H9 (cell line): ENCODE results near the gene LCE3E. TPM values are rescaled to one million over a fixed set of nuclear protein-coding genes. Genes with fewer than 3 reads are reported as not detected.

Experiments used
- DNase-seq: peaks from one replicate; pipeline ENCODE4 v3.0.0-alpha.2; 2017
- H2AFZ ChIP-seq: one replicate; pipeline ENCODE4 v1.6.1; 2013; ENCODE audit warnings: mild to moderate bottlenecking, low read length, control low read depth, moderate library complexity
- H2AK5ac ChIP-seq: 2 replicates; pipeline ENCODE4 v1.6.1; 2013; ENCODE audit warnings: low read length, control low read depth, mixed read lengths; ENCODE audit not compliant: insufficient read length
- H2BK120ac ChIP-seq: one replicate; pipeline ENCODE4 v1.6.1; 2013; ENCODE audit warnings: low read depth, mild to moderate bottlenecking, low read length, control low read depth, inconsistent platforms; ENCODE audit not compliant: poor library complexity, severe bottlenecking
- H2BK12ac ChIP-seq: 2 replicates; pipeline ENCODE4 v1.6.1; 2013; ENCODE audit warnings: low read length, control low read depth, mixed read lengths, low read depth; ENCODE audit not compliant: insufficient read length
- H2BK15ac ChIP-seq: 2 replicates; pipeline ENCODE4 v1.6.1; 2013; ENCODE audit warnings: low read depth, low read length, control low read depth
- H2BK20ac ChIP-seq: one replicate; pipeline ENCODE4 v1.6.1; 2013; ENCODE audit warnings: low read depth, mild to moderate bottlenecking, low read length, control low read depth, inconsistent platforms; ENCODE audit not compliant: poor library complexity, severe bottlenecking
- H2BK5ac ChIP-seq: 2 replicates; pipeline ENCODE4 v1.6.1; 2013; ENCODE audit warnings: low read length, control low read depth, mixed read lengths; ENCODE audit not compliant: insufficient read length
- H3K14ac ChIP-seq: 2 replicates; pipeline ENCODE4 v1.6.1; 2013; ENCODE audit warnings: low read length, control low read depth; ENCODE audit not compliant: insufficient read depth
- H3K18ac ChIP-seq: 2 replicates; pipeline ENCODE4 v1.6.1; 2013; ENCODE audit warnings: low read depth, mild to moderate bottlenecking, mixed read lengths, low read length, control low read depth; ENCODE audit not compliant: insufficient read length
- H3K23ac ChIP-seq: 2 replicates; pipeline ENCODE4 v1.6.1; 2013; ENCODE audit warnings: low read length, control low read depth, mixed read lengths, low read depth; ENCODE audit not compliant: insufficient read length
- H3K23me2 ChIP-seq: 2 replicates; pipeline ENCODE4 v1.6.1; 2013; ENCODE audit warnings: low read depth, mild to moderate bottlenecking, mixed read lengths, low read length, control low read depth; ENCODE audit not compliant: insufficient read length, poor library complexity, severe bottlenecking
- H3K27ac ChIP-seq: 2 replicates; pipeline ENCODE4 v1.5.1; 2013; ENCODE audit warnings: low read length, control low read depth, mixed read lengths, low read depth; ENCODE audit not compliant: insufficient read length
- H3K27me3 ChIP-seq: 2 replicates; pipeline ENCODE4 v1.6.1; 2013; ENCODE audit warnings: low read length, control low read depth, inconsistent platforms; ENCODE audit not compliant: insufficient read depth
- H3K4ac ChIP-seq: 2 replicates; pipeline ENCODE4 v1.6.1; 2013; ENCODE audit warnings: low read depth, mild to moderate bottlenecking, control low read depth, inconsistent platforms, low read length, moderate library complexity
- H3K4me1 ChIP-seq: 2 replicates; pipeline ENCODE4 v1.6.1; 2013; ENCODE audit warnings: low read length, control low read depth, inconsistent platforms; ENCODE audit not compliant: insufficient read depth
- H3K4me2 ChIP-seq: 2 replicates; pipeline ENCODE4 v1.6.1; 2013; ENCODE audit warnings: low read length, control low read depth, mixed read lengths; ENCODE audit not compliant: insufficient read length, insufficient read depth
- H3K56ac ChIP-seq: 2 replicates; pipeline ENCODE4 v1.6.1; 2013; ENCODE audit warnings: low read depth, mild to moderate bottlenecking, mixed read lengths, low read length, control low read depth; ENCODE audit not compliant: insufficient read length
- H3K79me1 ChIP-seq: 2 replicates; pipeline ENCODE4 v1.6.1; 2013; ENCODE audit warnings: low read depth, mild to moderate bottlenecking, moderate library complexity, low read length, control low read depth, inconsistent platforms; ENCODE audit not compliant: insufficient read depth, poor library complexity, severe bottlenecking
- H3K79me2 ChIP-seq: 2 replicates; pipeline ENCODE4 v1.6.1; 2013; ENCODE audit warnings: low read length, control low read depth, inconsistent platforms; ENCODE audit not compliant: insufficient read depth
- H3K9ac ChIP-seq: 2 replicates; pipeline ENCODE4 v1.6.1; 2013; ENCODE audit warnings: low read length, control low read depth, mixed read lengths; ENCODE audit not compliant: insufficient read length; ENCODE audit errors: extremely low read depth
- H3K9me3 ChIP-seq: one replicate; pipeline ENCODE4 v1.6.1; 2013; ENCODE audit warnings: low read depth, low read length, inconsistent platforms; ENCODE audit not compliant: control insufficient read depth
- H3T11ph ChIP-seq: one replicate; pipeline ENCODE4 v1.6.1; 2013; ENCODE audit warnings: mild to moderate bottlenecking, low read length, control low read depth, inconsistent platforms
- H4K20me1 ChIP-seq: one replicate; pipeline ENCODE4 v1.6.1; 2013; ENCODE audit not compliant: control insufficient read depth, insufficient read length, insufficient read depth
- H4K5ac ChIP-seq: 2 replicates; pipeline ENCODE4 v1.6.1; 2013; ENCODE audit warnings: low read depth, mild to moderate bottlenecking, mixed read lengths, low read length, control low read depth; ENCODE audit not compliant: insufficient read length
- H4K8ac ChIP-seq: replicated peaks from 2 replicates; pipeline ENCODE4 v1.6.1; 2013; ENCODE audit warnings: low read length, control low read depth, mixed read lengths, low read depth; ENCODE audit not compliant: insufficient read length
- H4K91ac ChIP-seq: 2 replicates; pipeline ENCODE4 v1.6.1; 2013; ENCODE audit warnings: low read depth, mild to moderate bottlenecking, moderate library complexity, mixed read lengths, low read length, control low read depth; ENCODE audit not compliant: insufficient read length
- H3K27ac Mint-ChIP-seq, 3 experiments: 2 replicates in 2 of 3; 3 replicates in 1 of 3; pipeline ENCODE4 v1.8.0; 2020 to 2021; ENCODE audit warnings: mixed read lengths in 3 of 3, mild to moderate bottlenecking in 1 of 3, moderate library complexity in 1 of 3
- H3K27me3 Mint-ChIP-seq: 2 replicates; pipeline ENCODE4 v1.8.0; 2021; ENCODE audit warnings: low read depth, mild to moderate bottlenecking, moderate library complexity, mixed read lengths
- H3K36me3 Mint-ChIP-seq, 3 experiments: 2 replicates in 2 of 3; 3 replicates in 1 of 3; pipeline ENCODE4 v1.8.0; 2020 to 2021; ENCODE audit warnings: low read depth in 3 of 3, mixed read lengths in 3 of 3; ENCODE audit not compliant: insufficient read depth in 1 of 3
- H3K4me1 Mint-ChIP-seq, 2 experiments: 2 replicates each; pipeline ENCODE4 v1.8.0; 2020; ENCODE audit warnings: mixed read lengths in 2 of 2
- H3K4me3 Mint-ChIP-seq, 2 experiments: 2 replicates in 1 of 2; 3 replicates in 1 of 2; pipeline ENCODE4 v1.8.0; 2020 to 2021; ENCODE audit warnings: mild to moderate bottlenecking in 2 of 2, mixed read lengths in 2 of 2, moderate library complexity in 1 of 2
- H3K9me3 Mint-ChIP-seq, 2 experiments: 2 replicates in 1 of 2; 3 replicates in 1 of 2; pipeline ENCODE4 v1.8.0; 2020; ENCODE audit warnings: mild to moderate bottlenecking in 2 of 2, mixed read lengths in 2 of 2, moderate library complexity in 1 of 2
- WGBS: extraction: QIAGEN DNeasy Blood & Tissue Kit; methylation state at CpG from one replicate; pipeline ENCODE4 v1.1.7; 2013; ENCODE audit warnings: missing lambda C conversion rate, low lambda C conversion rate, mixed read lengths; ENCODE audit not compliant: insufficient read length; ENCODE audit errors: extremely low coverage; 5-methylcytosine and 5-hydroxymethylcytosine counted together
- total RNA-seq: library from RNA; stranded (reverse); gene quantifications from 2 replicates; pipeline ENCODE4 v1.2.1, GENCODE V29; 2021
- TF ChIP-seq, protein P1 (sequence below): fragments of 200-600 bp; sonication (generic); conservative IDR thresholded peaks from 3 replicates; pipeline ENCODE4 v1.8.0; 2021; ENCODE audit warnings: antibody characterized with exemption, mild to moderate bottlenecking

The LCE3E gene
- total RNA-seq, 1 experiment from 2014 or later = not detected

DNA sequence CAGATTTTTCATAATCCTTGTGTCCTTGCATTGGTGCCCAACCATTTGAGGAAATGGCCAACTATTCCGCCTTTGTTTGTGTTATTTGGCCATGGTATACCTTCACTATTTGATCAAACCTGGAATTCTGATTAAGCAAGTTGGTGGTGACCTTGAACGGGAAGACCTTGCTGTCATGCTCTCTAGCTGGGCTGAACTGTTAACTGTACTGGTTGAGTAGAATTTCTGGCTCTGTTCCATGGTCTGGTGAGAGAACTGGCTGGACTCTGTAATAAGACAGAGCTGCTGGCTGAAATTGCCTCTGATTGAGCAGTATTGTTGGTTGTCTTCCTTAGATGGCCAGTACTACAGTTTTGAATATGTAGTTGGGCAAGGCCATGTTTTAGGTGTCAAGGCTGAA is 30.4 kb upstream of the LCE3E start:
- H3K36me3 Mint-ChIP-seq = peaks cover 0 to 2% (median 1%) of the 10 kb centered on the region in 3 experiments; a peak in 3 of 7 replicates
- no CpG with 5 or more reads among the region's 2 CpGs for WGBS
- no peak overlapping the region for H3K27ac ChIP-seq

More for the DNA sequence above, 30.4 kb upstream of the LCE3E start:
- TF ChIP-seq, protein P1, sequence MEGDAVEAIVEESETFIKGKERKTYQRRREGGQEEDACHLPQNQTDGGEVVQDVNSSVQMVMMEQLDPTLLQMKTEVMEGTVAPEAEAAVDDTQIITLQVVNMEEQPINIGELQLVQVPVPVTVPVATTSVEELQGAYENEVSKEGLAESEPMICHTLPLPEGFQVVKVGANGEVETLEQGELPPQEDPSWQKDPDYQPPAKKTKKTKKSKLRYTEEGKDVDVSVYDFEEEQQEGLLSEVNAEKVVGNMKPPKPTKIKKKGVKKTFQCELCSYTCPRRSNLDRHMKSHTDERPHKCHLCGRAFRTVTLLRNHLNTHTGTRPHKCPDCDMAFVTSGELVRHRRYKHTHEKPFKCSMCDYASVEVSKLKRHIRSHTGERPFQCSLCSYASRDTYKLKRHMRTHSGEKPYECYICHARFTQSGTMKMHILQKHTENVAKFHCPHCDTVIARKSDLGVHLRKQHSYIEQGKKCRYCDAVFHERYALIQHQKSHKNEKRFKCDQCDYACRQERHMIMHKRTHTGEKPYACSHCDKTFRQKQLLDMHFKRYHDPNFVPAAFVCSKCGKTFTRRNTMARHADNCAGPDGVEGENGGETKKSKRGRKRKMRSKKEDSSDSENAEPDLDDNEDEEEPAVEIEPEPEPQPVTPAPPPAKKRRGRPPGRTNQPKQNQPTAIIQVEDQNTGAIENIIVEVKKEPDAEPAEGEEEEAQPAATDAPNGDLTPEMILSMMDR = no peak
- Histone ChIP-seq H3K4ac (no peak overlapping the region), H3K9me3 (peaks cover 36% of the 10 kb centered on the region), H3T11ph (no peak overlapping the region), H4K91ac (no peak overlapping the region), H2AFZ (no peak overlapping the region), H3K56ac (no peak overlapping the region), H2AK5ac (no peak overlapping the region), H4K20me1 (no peaks in the 10 kb centered on the region), H4K5ac (no peak overlapping the region), H2BK5ac (no peak overlapping the region), H3K9ac (no peak overlapping the region), H3K27me3 (no peaks in the 10 kb centered on the region), H3K4me2 (no peak overlapping the region), H2BK15ac (no peak overlapping the region), H2BK20ac (no peak overlapping the region), H3K79me2 (no peaks in the 10 kb centered on the region), H3K79me1 (no peaks in the 10 kb centered on the region), H4K8ac (no peak overlapping the region), H3K23ac (no peak overlapping the region), H3K18ac (no peak overlapping the region), H2BK12ac (no peak overlapping the region), H2BK120ac (no peak overlapping the region), H3K14ac (no peak overlapping the region), H3K23me2 (no peaks in the 10 kb centered on the region), H3K4me1 (no peaks in the 10 kb centered on the region)
- Mint-ChIP-seq H3K27ac (no peak overlapping the region), H3K9me3 (peaks cover 68 to 75% of the 10 kb centered on the region in 2 experiments), H3K27me3 (no peaks in the 10 kb centered on the region; the same call in 1 of the 2 replicates), H3K4me1 (no peaks in the 10 kb centered on the region), H3K4me3 (no peak overlapping the region)
- DNase-seq = no peak
